Hepatocyte (in vitro differentiated cells): ENCODE results near the gene IFI35. TPM values are rescaled to one million over a fixed set of nuclear protein-coding genes. Genes with fewer than 3 reads are reported as not detected.
"Not testable (repeated sequence)": the region's sequence is repeated elsewhere in the genome, so short reads cannot be mapped to it uniquely, and the experiment has no call there.

Experiments
- DNase-seq: peaks from one replicate; pipeline ENCODE4 v3.0.0-alpha.2; 2016; ENCODE audit warnings: low spot score
- H2AFZ ChIP-seq: fragments of 200-600 bp; sonication (generic); 2 replicates; pipeline ENCODE4 v1.6.0; 2016; ENCODE audit warnings: antibody characterized with exemption, mild to moderate bottlenecking
- H3K27ac ChIP-seq: fragments of 200-600 bp; sonication (generic); 2 replicates; pipeline ENCODE4 v1.5.1; 2016; ENCODE audit warnings: mild to moderate bottlenecking
- H3K27me3 ChIP-seq: fragments of 200-600 bp; sonication (generic); 2 replicates; pipeline ENCODE4 v1.6.1; 2016
- H3K36me3 ChIP-seq: fragments of 200-600 bp; sonication (generic); replicated peaks from 2 replicates; pipeline ENCODE4 v1.5.1; 2016; ENCODE audit warnings: low read depth; ENCODE audit not compliant: insufficient read depth
- H3K4me1 ChIP-seq: fragments of 200-600 bp; sonication (generic); 2 replicates; pipeline ENCODE4 v1.5.1; 2016; ENCODE audit warnings: mild to moderate bottlenecking, moderate library complexity; ENCODE audit not compliant: insufficient read depth
- H3K4me2 ChIP-seq: fragments of 200-600 bp; sonication (generic); 2 replicates; pipeline ENCODE4 v1.6.0; 2016
- H3K4me3 ChIP-seq: fragments of 200-600 bp; sonication (generic); 2 replicates; pipeline ENCODE4 v1.5.1; 2016; ENCODE audit warnings: mild to moderate bottlenecking
- H3K79me2 ChIP-seq: fragments of 200-600 bp; sonication (generic); 2 replicates; pipeline ENCODE4 v1.6.0; 2017; ENCODE audit warnings: mild to moderate bottlenecking
- H3K9me2 ChIP-seq: fragments of 200-600 bp; sonication (generic); replicated peaks from 2 replicates; pipeline ENCODE4 v1.6.0; 2017; ENCODE audit warnings: mild to moderate bottlenecking; ENCODE audit not compliant: insufficient read depth
- H3K9me3 ChIP-seq: fragments of 200-600 bp; sonication (generic); 2 replicates; pipeline ENCODE4 v1.5.1; 2016; ENCODE audit warnings: low read depth, mild to moderate bottlenecking
- H4K20me1 ChIP-seq: fragments of 200-600 bp; sonication (generic); 2 replicates; pipeline ENCODE4 v1.6.0; 2016; ENCODE audit warnings: mild to moderate bottlenecking; ENCODE audit not compliant: insufficient read depth, poor library complexity, severe bottlenecking
- EZH2 ChIP-seq: fragments of 200-600 bp; sonication (generic); IDR thresholded peaks from 2 replicates; pipeline ENCODE4 v1.6.1; 2016; ENCODE audit warnings: antibody characterized with exemption, mild to moderate bottlenecking, borderline replicate concordance
- EZH2phosphoT487 ChIP-seq: fragments of 200-600 bp; sonication (generic); IDR thresholded peaks from one replicate; pipeline ENCODE4 v1.6.1; 2018; ENCODE audit warnings: antibody characterized with exemption, mild to moderate bottlenecking, low read depth, moderate library complexity; ENCODE audit not compliant: unreplicated experiment, severe bottlenecking
- WGBS: methylation state at CpG from one replicate; pipeline ENCODE4 v1.1.6; 2016; ENCODE audit warnings: low lambda C conversion rate; ENCODE audit errors: missing lambda C conversion rate; 5-methylcytosine and 5-hydroxymethylcytosine counted together
- polyA plus RNA-seq: library from polyadenylated mRNA; unstranded; fragments of >200 nt; fragmentation: Nextera tagmentation; extraction: Ambion mirVana; gene quantifications from 2 replicates; pipeline ENCODE4 v1.2.1, GENCODE V29; 2016
- total RNA-seq: library from RNA; depleted of rRNA; stranded (reverse); fragments of >200 nt; gene quantifications from 2 replicates; pipeline ENCODE4 v1.2.3, GENCODE V29; 2014
- TF ChIP-seq, protein P1 (sequence below): fragments of 200-600 bp; sonication (generic); IDR thresholded peaks from 2 replicates; pipeline ENCODE4 v1.5.1; 2016; ENCODE audit warnings: antibody characterized with exemption, mild to moderate bottlenecking; ENCODE audit not compliant: poor library complexity

IFI35 gene
- total and polyA plus RNA-seq, 2 experiments from 2014 or later = 18.4 to 27.5 TPM

DNA sequence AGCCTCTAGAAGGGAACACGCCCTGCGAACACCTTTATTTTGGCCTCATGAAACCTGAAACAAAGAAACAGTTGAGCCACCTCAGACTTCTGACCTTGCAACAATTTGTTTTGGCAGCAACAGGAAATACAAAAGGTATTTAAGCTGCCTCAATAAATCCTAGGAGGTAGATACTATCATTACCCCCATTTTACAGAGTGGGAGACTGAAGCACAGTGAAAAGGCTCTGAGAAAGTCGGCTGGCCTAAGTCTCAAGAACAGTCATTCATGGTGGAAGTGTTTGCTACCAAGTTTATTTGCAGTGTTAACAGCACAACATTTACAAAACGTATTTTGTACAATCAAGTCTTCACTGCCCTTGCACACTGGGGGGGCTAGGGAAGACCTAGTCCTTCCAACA, 37.4 kb downstream of the IFI35 start:
- H3K27ac ChIP-seq = no peak overlapping the region
- no peaks in the 10 kb centered on the region for H3K27me3 ChIP-seq
- no peak for TF ChIP-seq EZH2
- TF ChIP-seq EZH2phosphoT487 = no peak
- TF ChIP-seq, protein P1, sequence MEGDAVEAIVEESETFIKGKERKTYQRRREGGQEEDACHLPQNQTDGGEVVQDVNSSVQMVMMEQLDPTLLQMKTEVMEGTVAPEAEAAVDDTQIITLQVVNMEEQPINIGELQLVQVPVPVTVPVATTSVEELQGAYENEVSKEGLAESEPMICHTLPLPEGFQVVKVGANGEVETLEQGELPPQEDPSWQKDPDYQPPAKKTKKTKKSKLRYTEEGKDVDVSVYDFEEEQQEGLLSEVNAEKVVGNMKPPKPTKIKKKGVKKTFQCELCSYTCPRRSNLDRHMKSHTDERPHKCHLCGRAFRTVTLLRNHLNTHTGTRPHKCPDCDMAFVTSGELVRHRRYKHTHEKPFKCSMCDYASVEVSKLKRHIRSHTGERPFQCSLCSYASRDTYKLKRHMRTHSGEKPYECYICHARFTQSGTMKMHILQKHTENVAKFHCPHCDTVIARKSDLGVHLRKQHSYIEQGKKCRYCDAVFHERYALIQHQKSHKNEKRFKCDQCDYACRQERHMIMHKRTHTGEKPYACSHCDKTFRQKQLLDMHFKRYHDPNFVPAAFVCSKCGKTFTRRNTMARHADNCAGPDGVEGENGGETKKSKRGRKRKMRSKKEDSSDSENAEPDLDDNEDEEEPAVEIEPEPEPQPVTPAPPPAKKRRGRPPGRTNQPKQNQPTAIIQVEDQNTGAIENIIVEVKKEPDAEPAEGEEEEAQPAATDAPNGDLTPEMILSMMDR = no peak
- H4K20me1 ChIP-seq = no peaks in the 10 kb centered on the region
- no peak for DNase-seq
- H3K36me3 ChIP-seq = no peaks in the 10 kb centered on the region
- no peaks in the 10 kb centered on the region for H3K9me2 ChIP-seq
- no peak overlapping the region for H3K4me3 ChIP-seq
- 90% methylated on average over 4 of the region's 4 CpGs for WGBS
- no peak overlapping the region for H2AFZ ChIP-seq
- no peaks in the 10 kb centered on the region for H3K4me1 ChIP-seq
- no peaks in the 10 kb centered on the region for H3K9me3 ChIP-seq
- no peaks in the 10 kb centered on the region for H3K79me2 ChIP-seq
- H3K4me2 ChIP-seq = no peak overlapping the region

DNA sequence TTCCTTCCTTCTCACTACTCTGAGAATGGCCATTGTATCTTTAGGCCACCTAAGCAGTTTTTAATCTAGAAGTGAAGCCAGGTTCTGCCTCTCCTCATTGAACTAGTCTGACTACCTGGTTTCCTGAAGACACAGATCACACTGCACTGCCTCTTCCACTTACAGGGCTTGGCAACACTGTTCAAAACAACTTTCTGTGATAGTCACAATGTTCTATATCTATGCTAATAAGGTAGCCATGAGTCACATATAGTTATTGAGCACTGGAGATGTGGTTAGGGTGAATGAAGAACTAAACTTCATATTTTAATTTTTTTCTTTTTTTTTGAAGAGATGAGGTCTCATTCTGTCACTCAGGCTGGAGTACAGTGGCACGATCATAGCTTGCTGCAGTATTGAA, 45.4 kb downstream of the IFI35 start:
- Histone ChIP-seq H3K4me3 (no peak overlapping the region), H3K79me2 (no peaks in the 10 kb centered on the region), H3K27ac (no peak overlapping the region), H3K9me3 (no peaks in the 10 kb centered on the region), H4K20me1 (no peaks in the 10 kb centered on the region), H3K27me3 (no peaks in the 10 kb centered on the region), H3K9me2 (no peaks in the 10 kb centered on the region), H2AFZ (no peak overlapping the region), H3K4me1 (no peaks in the 10 kb centered on the region), H3K36me3 (no peaks in the 10 kb centered on the region), H3K4me2 (no peak overlapping the region)
- TF ChIP-seq EZH2 = no peak
- TF ChIP-seq, protein P1 = no peak
- TF ChIP-seq EZH2phosphoT487 = no peak
- 94% methylated on average over 1 of the region's 1 CpG for WGBS
- DNase-seq = no peak

DNA sequence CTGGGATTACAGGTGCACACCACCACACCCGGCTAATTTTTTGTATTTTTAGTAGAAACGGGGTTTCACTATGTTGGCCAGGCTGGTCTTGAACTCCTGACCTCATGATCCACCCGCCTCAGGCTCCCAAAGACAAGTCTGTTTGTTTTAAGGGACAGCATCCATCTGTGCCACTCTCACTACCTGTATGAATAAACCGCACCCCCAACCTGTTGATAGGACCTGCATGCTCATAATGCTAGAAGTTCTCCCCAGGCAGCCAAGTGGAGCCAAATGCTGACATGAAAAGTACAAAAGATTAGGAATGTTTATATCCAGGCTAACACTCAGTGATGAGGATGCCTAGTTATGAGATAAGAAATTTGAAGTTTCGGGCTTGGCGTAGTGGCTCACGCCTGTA, 46.4 kb downstream of the IFI35 start:
- WGBS = 93% methylated on average over 7 of the region's 7 CpGs
- not testable (repeated sequence) for DNase-seq, H4K20me1 ChIP-seq, H3K79me2 ChIP-seq, H3K27ac ChIP-seq, H3K9me2 ChIP-seq, H3K9me3 ChIP-seq, H3K27me3 ChIP-seq, H2AFZ ChIP-seq, H3K36me3 ChIP-seq, H3K4me3 ChIP-seq, H3K4me2 ChIP-seq, H3K4me1 ChIP-seq

DNA sequence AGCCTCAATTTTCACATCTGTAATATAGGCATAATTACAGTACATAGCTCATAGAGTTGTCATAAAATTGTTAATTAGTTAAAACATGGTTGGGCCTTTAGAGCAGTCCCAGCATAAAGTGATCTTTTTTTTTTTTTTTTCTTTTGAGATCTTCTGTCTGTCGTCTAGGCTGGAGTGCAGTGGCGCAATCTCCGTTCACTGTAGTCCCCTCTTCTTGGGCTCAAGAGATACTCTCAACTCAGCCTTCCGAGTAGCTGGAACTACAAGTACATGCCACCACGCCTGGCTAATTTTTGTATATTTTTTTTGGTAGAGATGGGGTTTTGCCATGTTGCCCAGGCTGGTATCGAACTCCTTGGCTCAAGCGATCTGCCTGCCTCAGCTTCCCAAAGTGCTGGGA, 49.5 kb downstream of the IFI35 start:
- no peaks in the 10 kb centered on the region for H3K36me3 ChIP-seq
- no peak overlapping the region for H2AFZ ChIP-seq
- H3K27me3 ChIP-seq = no peaks in the 10 kb centered on the region
- H4K20me1 ChIP-seq = no peaks in the 10 kb centered on the region
- H3K9me2 ChIP-seq = no peaks in the 10 kb centered on the region
- TF ChIP-seq, protein P1 = no peak
- TF ChIP-seq EZH2phosphoT487 = no peak
- no peak for TF ChIP-seq EZH2
- 98% methylated on average over 7 of the region's 7 CpGs for WGBS
- H3K79me2 ChIP-seq = no peaks in the 10 kb centered on the region
- H3K4me2 ChIP-seq = no peak overlapping the region
- H3K4me3 ChIP-seq = no peak overlapping the region
- H3K27ac ChIP-seq = no peak overlapping the region
- H3K4me1 ChIP-seq = no peaks in the 10 kb centered on the region
- DNase-seq = no peak
- H3K9me3 ChIP-seq = no peaks in the 10 kb centered on the region
